GM19193 (cell line): ENCODE results near the gene CCDC124.

Experiments used
- POLR2A ChIP-seq: IDR thresholded peaks from 4 replicates; pipeline ENCODE4 v1.6.1; 2011; ENCODE audit not compliant: insufficient read depth, insufficient read length; ENCODE audit errors: extremely low read depth

The CCDC124 gene

GRCh38 chr19:17966550-17967256, 33.9 kb downstream of the CCDC124 start, which contains the start of gene KCNN1:
Gene KCNN1 (plus strand): TSS chr19:17967107. CDS start chr19:17973889, 6,782 bp downstream.
- TF ChIP-seq POLR2A = no peak

GRCh38 chr19:17967257-17968051, 34.6 kb downstream of the CCDC124 start:
- TF ChIP-seq POLR2A = no peak

GRCh38 chr19:17968362-17968761, 35.5 kb downstream of the CCDC124 start:
- TF ChIP-seq POLR2A = no peak

GRCh38 chr19:17969096-17969792, 36.4 kb downstream of the CCDC124 start:
- TF ChIP-seq POLR2A = no peak

GRCh38 chr19:17972230-17972629, 39.4 kb downstream of the CCDC124 start:
- no peak for TF ChIP-seq POLR2A

GRCh38 chr19:17973759-17974158, 40.9 kb downstream of the CCDC124 start:
- no peak for TF ChIP-seq POLR2A

GRCh38 chr19:17974551-17974950, 41.7 kb downstream of the CCDC124 start:
- no peak for TF ChIP-seq POLR2A

- no peak for TF ChIP-seq POLR2A
Observed at GRCh38 chr19:17975032-17975431, 42.2 kb downstream of the CCDC124 start.

- TF ChIP-seq POLR2A = no peak
Observed at GRCh38 chr19:17977021-17977420, 44.2 kb downstream of the CCDC124 start.

- TF ChIP-seq POLR2A = no peak
Observed at GRCh38 chr19:17977488-17977887, 44.7 kb downstream of the CCDC124 start.

- TF ChIP-seq POLR2A = no peak
Observed at GRCh38 chr19:17981611-17982010, 48.8 kb downstream of the CCDC124 start.

- TF ChIP-seq POLR2A = no peak
Observed at GRCh38 chr19:17982430-17982829, 49.6 kb downstream of the CCDC124 start.

- no peak for TF ChIP-seq POLR2A
Observed at GRCh38 chr19:17985037-17985818, 52.4 kb downstream of the CCDC124 start.

- no peak for TF ChIP-seq POLR2A
Observed at GRCh38 chr19:17988161-17988560, 55.3 kb downstream of the CCDC124 start.

GRCh38 chr19:17989425-17990094, 56.7 kb downstream of the CCDC124 start:
- no peak for TF ChIP-seq POLR2A
